Ishikawa (cell line): ENCODE measurements around the gene MAP3K2.

Experiments
- EP300 ChIP-seq: IDR thresholded peaks from 2 replicates; pipeline ENCODE4 v1.6.1; 2012; ENCODE audit warnings: borderline replicate concordance
- FOXM1 ChIP-seq: IDR thresholded peaks from 2 replicates; pipeline ENCODE4 v1.6.1; 2012; ENCODE audit warnings: low read depth, borderline replicate concordance
- MAX ChIP-seq: IDR thresholded peaks from 2 replicates; pipeline ENCODE4 v1.6.1; 2012
- NFIC ChIP-seq: IDR thresholded peaks from 2 replicates; pipeline ENCODE4 v1.6.1; 2012
- REST ChIP-seq: IDR thresholded peaks from 2 replicates; pipeline ENCODE4 v1.6.1; 2012; ENCODE audit warnings: low read depth, mild to moderate bottlenecking
- YY1 ChIP-seq: IDR thresholded peaks from 2 replicates; pipeline ENCODE4 v1.6.1; 2012; ENCODE audit warnings: low read depth

- TF ChIP-seq NFIC: no peak
- TF ChIP-seq REST: no peak
- no peak for TF ChIP-seq YY1
- no peak for TF ChIP-seq FOXM1
- TF ChIP-seq EP300: no peak
- no peak for TF ChIP-seq MAX
Observed at GRCh38 chr2:127280693-127281092, 107.1 kb downstream of the MAP3K2 start.
